Measurements from ENCODE around the gene PKP4.

PKP4 gene

DNA sequence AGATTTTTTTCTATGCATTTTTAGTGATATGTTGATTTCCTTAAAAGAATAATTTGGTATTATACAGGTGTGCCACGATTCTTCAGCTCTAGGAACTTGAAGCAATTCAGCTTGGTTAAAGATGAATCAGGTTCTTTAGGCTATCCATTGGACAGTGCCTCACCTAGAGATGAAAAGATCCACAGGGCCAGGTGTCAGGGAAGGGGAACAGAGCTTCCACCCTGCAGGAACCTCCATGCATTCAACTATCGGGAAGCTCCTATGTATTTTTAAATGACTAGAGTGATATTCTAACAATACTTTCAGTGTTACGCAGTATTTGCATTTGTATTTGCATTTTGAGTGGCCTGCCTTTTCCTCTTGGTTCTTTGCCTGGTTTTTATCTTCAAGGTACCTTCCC, 40.2 kb downstream of the PKP4 start:
- TF ChIP-seq, protein P1, sequence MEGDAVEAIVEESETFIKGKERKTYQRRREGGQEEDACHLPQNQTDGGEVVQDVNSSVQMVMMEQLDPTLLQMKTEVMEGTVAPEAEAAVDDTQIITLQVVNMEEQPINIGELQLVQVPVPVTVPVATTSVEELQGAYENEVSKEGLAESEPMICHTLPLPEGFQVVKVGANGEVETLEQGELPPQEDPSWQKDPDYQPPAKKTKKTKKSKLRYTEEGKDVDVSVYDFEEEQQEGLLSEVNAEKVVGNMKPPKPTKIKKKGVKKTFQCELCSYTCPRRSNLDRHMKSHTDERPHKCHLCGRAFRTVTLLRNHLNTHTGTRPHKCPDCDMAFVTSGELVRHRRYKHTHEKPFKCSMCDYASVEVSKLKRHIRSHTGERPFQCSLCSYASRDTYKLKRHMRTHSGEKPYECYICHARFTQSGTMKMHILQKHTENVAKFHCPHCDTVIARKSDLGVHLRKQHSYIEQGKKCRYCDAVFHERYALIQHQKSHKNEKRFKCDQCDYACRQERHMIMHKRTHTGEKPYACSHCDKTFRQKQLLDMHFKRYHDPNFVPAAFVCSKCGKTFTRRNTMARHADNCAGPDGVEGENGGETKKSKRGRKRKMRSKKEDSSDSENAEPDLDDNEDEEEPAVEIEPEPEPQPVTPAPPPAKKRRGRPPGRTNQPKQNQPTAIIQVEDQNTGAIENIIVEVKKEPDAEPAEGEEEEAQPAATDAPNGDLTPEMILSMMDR (IDR thresholded peaks at IDR 0.05; ENCODE audit: low read depth, low read length) = no peak

DNA sequence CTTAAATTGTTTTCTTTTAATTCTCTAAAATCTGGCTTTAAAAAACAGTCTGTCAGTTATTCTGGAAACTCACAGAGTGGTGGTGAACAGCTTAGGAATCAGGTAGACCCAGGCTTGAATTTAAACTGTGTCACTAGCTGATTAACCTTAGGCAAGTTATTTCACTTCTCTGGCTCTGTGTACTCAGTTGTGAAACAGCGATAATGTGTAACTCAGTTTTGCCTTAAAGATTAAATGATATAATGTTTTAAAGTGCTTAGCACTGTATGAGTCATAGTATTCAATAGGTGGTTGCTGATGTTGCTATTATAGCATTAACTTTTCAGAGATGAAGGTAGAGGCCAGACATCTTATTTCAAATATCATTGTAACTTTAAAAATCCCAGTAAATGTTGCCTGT, 40.7 kb downstream of the PKP4 start:
- H3K4me3 ChIP-seq (ENCODE audit: low read depth, low read length) = no peak overlapping the region
- TF ChIP-seq, protein P1 (IDR thresholded peaks at IDR 0.05; ENCODE audit: low read depth, low read length) = no peak

More for the DNA sequence above, 40.2 kb downstream of the PKP4 start:
- H3K4me3 ChIP-seq (ENCODE audit: low read depth, low read length) = no peak overlapping the region

DNA sequence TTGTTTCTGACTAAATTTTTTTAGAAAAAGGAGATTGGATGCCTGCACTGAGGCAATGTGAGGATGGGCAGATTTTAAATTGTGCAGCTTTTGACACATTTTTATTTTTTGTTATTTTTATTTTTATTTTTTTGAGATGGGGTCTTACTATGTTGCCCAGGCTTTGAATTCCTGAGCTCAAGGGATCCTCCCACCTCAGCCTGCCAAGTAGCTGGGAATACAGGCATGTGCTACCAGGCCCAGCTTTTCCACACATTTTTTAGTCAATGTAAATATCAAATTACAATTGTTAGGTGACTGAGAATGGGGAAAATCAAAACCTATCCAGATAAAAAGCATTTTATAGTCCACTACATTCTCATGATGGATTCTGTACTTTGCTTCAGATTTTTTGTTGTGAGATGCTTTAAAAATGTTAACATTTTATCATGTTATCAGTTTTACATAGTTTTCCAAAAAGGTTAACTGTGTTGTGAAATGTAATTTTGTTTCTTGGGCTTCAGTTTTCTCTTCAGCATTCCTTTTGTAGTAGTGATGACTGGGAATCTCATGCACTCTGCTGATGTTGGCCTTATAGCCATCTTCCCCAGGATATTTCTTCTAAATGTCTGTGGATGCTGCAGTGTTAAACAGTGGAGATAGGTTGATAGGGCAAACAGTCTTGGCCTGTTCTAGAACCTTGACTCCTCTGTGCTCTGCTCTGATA, 41.4 kb downstream of the PKP4 start:
- no peak overlapping the region for H3K4me3 ChIP-seq (ENCODE audit: low read depth, low read length)
- TF ChIP-seq, protein P1 (IDR thresholded peaks at IDR 0.05; ENCODE audit: low read depth, low read length) = no peak

DNA sequence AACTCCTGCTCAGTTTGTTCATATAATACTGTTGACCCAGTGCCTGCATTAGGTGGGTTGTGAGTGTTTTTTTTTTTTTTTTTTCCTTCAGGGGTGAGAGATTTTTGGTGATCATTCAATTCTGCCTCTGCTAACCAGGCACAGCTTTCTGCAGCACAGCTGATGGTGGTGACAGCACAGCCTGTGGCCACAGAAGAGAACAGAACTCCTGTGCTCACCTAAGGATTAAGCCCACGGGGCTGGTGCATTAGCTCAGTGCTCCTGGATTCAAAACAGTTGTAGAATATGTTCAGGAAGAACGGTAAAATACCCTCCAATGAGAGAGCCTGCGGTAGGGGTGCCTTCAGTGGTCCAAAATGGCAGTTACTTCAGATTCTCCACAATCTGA, 42.0 kb downstream of the PKP4 start:
- H3K4me3 ChIP-seq (ENCODE audit: low read depth, low read length) = no peak overlapping the region
- TF ChIP-seq, protein P1 (IDR thresholded peaks at IDR 0.05; ENCODE audit: low read depth, low read length) = no peak

DNA sequence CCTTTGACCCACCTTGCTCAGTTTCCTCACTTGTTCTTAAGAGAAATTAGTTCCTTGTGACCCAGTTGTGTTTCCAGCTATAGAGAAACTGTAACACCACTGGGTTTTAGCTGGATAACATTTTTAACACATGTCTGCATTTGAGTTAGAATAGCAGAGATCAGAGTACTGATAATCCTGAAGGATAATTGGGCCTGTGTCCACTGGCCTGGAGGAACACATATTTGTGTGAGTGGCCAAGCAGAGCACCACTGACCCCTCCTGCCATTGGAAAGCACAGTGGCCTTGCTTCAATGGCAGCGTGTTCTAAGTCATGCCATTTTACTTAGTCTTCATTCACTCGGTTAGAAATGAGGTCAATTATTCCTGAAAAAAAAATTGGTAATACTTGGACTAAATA, 42.6 kb downstream of the PKP4 start:
- H3K4me3 ChIP-seq (ENCODE audit: low read depth, low read length) = no peak overlapping the region
- TF ChIP-seq, protein P1 (IDR thresholded peaks at IDR 0.05; ENCODE audit: low read depth, low read length) = no peak

DNA sequence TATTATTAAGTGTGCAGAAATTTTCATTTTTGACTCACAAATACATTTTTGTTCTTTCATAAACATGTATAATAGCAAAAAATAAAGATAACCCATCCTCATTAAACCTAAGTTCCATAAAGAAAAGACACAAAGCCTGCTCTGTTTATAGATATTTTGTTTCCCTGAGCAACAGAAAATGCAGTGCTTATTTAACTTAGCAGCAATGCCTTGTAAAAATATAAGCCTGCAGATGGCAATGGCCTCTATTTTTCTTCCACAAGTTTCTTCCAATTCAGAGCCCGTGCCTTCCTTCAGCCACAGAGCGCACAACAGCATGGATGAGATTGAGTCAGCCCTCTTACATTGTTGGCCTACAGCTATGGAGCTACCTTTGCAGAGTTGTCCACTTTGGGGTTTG, 43.6 kb downstream of the PKP4 start:
- no peak overlapping the region for H3K4me3 ChIP-seq (ENCODE audit: low read depth, low read length)
- TF ChIP-seq, protein P1 (IDR thresholded peaks at IDR 0.05; ENCODE audit: low read depth, low read length) = no peak

DNA sequence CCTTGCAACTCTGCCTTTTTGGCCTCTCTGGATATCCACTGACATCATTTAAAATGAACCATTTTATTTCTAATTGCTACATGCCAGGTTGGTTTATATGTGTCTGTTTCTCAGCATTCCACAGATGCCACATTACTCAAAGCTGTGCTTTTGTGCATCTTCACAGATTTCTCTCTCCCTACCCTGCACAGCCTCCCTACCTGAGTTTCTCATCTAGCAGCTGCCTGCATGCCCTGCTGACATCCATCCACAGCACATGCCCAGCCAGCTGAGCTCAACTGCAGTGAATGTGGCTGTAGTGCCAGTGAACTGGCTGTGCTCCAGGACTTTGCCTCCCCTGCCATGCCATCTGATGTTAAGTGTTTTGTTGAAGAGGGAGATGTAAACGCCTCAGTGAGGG, 44.5 kb downstream of the PKP4 start:
- TF ChIP-seq, protein P1 (IDR thresholded peaks at IDR 0.05; ENCODE audit: low read depth, low read length) = no peak

More for the DNA sequence above, 44.5 kb downstream of the PKP4 start:
- no peak overlapping the region for H3K4me3 ChIP-seq (ENCODE audit: low read depth, low read length)
